Stimulated activated naive CD8-positive, alpha-beta T cell treated with anti-CD3 and anti-CD28 coated beads, Interleukin-15, Interleukin-2, amounts not matched to agents 100 ng/mL and 50 ng/mL, for 24 hours (primary cell): Measurements from ENCODE around the gene GPR176.
A peak's percentile ranks its signal among the peaks of the same experiment; 100 is the strongest.

ENCODE experiments used
- H3K27ac Mint-ChIP-seq: one replicate; pipeline ENCODE4 v1.8.0; 2021; ENCODE audit warnings: mild to moderate bottlenecking, mixed read lengths
- H3K27me3 Mint-ChIP-seq: one replicate; pipeline ENCODE4 v1.8.0; 2021; ENCODE audit warnings: mixed read lengths
- H3K36me3 Mint-ChIP-seq: one replicate; pipeline ENCODE4 v1.8.0; 2021; ENCODE audit warnings: low read depth, mixed read lengths
- H3K4me1 Mint-ChIP-seq: one replicate; pipeline ENCODE4 v1.8.0; 2021; ENCODE audit warnings: low read depth, mixed read lengths
- H3K4me3 Mint-ChIP-seq: one replicate; pipeline ENCODE4 v1.8.0; 2021; ENCODE audit warnings: mild to moderate bottlenecking, mixed read lengths
- H3K9me3 Mint-ChIP-seq: one replicate; pipeline ENCODE4 v1.8.0; 2021; ENCODE audit warnings: mixed read lengths

Gene GPR176

DNA sequence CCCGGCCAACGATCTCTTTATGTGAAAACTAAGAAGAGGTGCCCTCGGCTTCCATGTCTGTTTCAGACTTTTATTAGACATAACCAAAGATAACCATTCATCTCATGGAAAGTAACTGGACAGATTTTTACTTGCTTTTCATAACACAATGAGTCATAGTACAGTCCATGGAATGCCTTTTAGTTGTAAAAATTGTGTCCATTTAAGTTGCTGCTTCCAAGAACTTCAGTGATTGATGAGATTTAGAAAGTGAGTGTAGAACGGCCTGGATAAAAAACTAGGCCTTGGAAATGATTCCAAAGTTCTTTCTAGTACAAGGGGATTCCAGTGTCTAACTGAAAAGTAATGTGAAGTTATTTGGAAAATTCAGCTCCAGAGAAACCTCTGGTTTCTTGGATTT, 24.7 kb upstream of the GPR176 start:
- Mint-ChIP-seq H3K27me3 (no peaks in the 10 kb centered on the region), H3K9me3 (no peaks in the 10 kb centered on the region), H3K4me1 (peaks cover 6% of the 10 kb centered on the region), H3K27ac (no peak overlapping the region), H3K4me3 (no peak overlapping the region), H3K36me3 (peaks cover 47% of the 10 kb centered on the region)

DNA sequence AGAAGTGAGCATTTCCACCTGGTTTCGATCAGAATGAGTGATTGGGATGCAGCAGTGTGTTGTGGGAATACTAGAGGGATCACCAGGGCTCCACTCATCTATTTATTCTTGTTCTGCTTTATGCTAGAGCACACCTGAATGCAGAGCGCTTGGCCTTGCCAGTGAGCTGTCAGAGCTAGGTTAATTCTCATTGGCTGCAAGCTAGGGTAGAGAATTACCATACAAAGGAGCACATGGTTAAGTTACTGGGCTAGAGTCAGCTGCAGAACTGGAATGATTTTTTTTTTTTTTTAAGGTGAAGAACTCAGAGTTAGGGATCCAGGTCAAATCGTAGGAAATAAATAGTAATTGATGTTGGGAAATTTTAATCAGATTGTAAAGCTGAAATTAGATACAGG, 22.7 kb upstream of the GPR176 start:
- no peak overlapping the region for H3K27ac Mint-ChIP-seq
- H3K27me3 Mint-ChIP-seq: no peaks in the 10 kb centered on the region
- no peak overlapping the region for H3K4me3 Mint-ChIP-seq
- peaks cover 54% of the 10 kb centered on the region for H3K36me3 Mint-ChIP-seq
- peaks cover 12% of the 10 kb centered on the region for H3K4me1 Mint-ChIP-seq
- no peaks in the 10 kb centered on the region for H3K9me3 Mint-ChIP-seq

DNA sequence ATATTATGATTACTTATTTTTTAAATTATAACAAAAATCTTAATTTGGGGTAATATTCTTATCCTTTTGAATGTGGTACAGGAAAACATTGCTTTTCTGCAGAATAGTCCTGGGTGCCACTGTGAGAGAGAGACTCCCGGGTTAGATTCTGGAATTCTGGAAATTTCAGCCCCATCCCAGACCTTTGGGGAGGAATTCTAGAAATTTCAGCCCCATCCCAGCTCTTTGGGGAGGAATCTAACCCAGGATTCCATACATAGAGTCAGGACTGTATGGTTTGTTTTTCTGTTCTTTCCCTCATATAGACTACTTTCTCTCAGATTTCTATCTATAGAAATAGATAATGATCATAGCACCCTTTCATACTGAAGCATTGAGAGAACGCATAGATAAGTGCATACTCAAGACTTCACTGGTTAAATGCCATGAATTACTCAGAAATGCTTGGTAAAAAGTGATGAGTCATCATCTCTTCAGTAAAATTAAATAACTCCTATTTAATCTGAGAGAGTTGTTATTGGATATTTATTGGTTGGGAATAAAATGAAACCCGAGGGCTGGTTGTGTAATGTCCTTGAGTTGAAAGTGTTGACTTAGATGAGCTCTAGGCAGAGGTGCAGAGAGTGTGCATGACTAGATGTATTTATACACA, 22.2 kb upstream of the GPR176 start:
- peaks cover 56% of the 10 kb centered on the region for H3K36me3 Mint-ChIP-seq
- H3K4me3 Mint-ChIP-seq: no peak overlapping the region
- H3K27me3 Mint-ChIP-seq: no peaks in the 10 kb centered on the region
- H3K27ac Mint-ChIP-seq: no peak overlapping the region
- H3K9me3 Mint-ChIP-seq: no peaks in the 10 kb centered on the region
- H3K4me1 Mint-ChIP-seq: peaks cover 16% of the 10 kb centered on the region

DNA sequence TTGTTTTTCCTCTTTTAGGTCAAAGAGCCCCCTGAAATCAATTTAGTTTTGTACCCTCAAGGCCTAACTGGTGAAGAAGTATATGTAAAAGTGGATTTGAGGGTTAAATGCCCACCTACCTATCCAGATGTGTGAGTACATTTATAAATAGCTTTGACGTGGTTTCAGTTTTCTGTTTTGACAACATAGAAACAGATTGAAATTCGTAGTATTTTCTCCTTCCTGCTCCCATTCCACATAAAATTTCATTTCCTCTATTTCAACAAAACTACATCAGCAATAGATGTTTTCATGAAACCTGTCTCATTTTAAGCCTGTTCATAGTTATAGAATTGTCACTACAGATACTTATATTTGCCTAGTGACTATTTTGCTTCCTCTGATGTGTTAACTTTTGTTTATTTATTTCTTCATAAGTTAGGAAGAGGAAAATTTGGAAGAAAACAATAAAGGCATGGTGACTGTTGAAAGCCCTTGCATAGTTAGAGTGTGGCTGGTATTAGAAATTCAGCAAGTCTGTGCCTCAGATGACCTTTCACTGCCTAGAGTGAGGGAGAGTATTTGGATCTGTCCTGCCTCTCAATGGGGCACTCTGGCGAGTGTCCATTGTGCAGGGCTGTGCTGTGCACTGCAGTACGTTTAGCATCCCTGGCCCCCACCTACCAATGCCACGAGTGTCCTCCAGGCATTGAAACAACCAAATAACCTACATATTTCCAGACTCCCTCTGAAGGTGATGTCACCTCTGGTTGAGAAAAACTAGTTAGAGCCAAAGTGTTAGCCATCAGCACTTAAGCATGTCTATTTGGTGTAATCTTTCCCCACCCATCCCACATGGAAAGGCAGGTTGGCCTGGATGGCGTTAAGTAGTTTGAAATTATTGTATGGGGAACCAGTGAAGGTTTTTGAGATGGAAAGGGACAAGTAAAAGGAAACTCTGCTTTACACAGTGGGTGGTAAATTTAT, 19.7 kb upstream of the GPR176 start:
- Mint-ChIP-seq H3K27ac (no peak overlapping the region), H3K9me3 (no peaks in the 10 kb centered on the region), H3K4me3 (no peak overlapping the region), H3K4me1 (peaks cover 31% of the 10 kb centered on the region), H3K27me3 (no peaks in the 10 kb centered on the region), H3K36me3 (peaks cover 48% of the 10 kb centered on the region)

DNA sequence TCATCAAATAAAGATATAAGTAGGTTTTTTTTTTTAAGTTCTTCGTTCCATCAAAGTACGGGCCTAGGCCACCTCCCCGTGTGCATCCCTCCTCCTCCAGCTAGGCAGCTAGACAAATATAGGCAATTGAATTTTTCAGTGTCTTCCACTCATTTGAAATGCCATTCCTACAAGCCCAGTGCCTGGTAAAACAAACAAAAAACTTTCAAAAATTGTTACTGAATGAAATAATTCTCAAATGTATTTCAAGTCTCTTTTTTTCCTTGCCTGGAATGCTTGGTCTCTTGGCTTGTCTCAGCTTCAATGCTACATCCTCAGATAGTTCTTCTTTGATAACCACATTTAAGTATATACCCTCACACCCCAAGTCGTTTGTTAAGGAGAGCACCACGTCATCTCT, 17.6 kb upstream of the GPR176 start:
- peak overlapping the region; percentile 32 for H3K4me3 Mint-ChIP-seq
- peaks cover 4% of the 10 kb centered on the region for H3K9me3 Mint-ChIP-seq
- H3K27ac Mint-ChIP-seq: no peak overlapping the region

DNA sequence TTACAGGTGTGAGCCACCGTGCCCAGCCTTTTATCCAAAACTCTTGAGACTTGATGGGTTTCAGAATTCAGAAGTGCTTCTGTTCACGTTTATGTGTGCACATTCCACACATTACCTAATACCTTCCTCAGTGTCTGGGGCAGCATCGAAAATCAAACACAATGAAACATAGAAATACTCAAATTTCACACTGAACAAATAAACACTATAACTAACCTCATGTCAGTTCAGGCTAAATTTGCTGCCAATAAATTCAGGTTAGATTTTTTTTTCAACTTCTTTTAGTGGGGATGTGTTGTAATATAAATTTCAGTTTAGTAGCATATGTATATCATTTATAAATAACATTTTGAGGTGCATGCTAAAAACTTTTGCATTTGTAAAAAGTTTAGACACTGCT, 16.6 kb upstream of the GPR176 start:
- H3K4me3 Mint-ChIP-seq: no peak overlapping the region
- H3K36me3 Mint-ChIP-seq: peaks cover 23% of the 10 kb centered on the region
- peaks cover 48% of the 10 kb centered on the region for H3K4me1 Mint-ChIP-seq
- H3K9me3 Mint-ChIP-seq: peaks cover 6% of the 10 kb centered on the region
- no peak overlapping the region for H3K27ac Mint-ChIP-seq
- H3K27me3 Mint-ChIP-seq: peaks cover 9% of the 10 kb centered on the region

More for the DNA sequence above, 17.6 kb upstream of the GPR176 start:
- peaks cover 47% of the 10 kb centered on the region for H3K4me1 Mint-ChIP-seq
- H3K36me3 Mint-ChIP-seq: peaks cover 29% of the 10 kb centered on the region
- H3K27me3 Mint-ChIP-seq: peaks cover 5% of the 10 kb centered on the region

DNA sequence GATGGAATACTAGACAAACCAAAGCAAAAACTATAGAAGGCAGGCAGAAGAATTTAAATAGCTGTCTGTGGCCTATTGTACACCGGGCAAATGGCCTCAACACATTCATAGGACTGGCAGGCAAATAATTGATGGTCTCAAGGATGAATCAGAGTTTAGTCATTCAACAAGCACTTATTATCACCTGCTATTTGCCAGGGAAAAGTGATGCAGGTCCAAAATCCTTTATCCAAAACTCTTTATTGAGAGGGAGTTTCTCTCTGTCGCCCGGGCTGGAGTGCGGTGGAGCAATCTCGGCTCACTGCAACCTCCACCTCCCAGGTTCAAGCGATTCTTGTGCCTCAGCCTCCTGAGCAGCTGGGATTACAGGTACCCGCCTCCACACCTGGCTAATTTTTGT, 16.1 kb upstream of the GPR176 start:
- Mint-ChIP-seq H3K27ac (no peak overlapping the region), H3K27me3 (peaks cover 13% of the 10 kb centered on the region), H3K4me3 (peak overlapping the region; percentile 6), H3K4me1 (peaks cover 48% of the 10 kb centered on the region), H3K9me3 (peaks cover 6% of the 10 kb centered on the region), H3K36me3 (peaks cover 23% of the 10 kb centered on the region)

DNA sequence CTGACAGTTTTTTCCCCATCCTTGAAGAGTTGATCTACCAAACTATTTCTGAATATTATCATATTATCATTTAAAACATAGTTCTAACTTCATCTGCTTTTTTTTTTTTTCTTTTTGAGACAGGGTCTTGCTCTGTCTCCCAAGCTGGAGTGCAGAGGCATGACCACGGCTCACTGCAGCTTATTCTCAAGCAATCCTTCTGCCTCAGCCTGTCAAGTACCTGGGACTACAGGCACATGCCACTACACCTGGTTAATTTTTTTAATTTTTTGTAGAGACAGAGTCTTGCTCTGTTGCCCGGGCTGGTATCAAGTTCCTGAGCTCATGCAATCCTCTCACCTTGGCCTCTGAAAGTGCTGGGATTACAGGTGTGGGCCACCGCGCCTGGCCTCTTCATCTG, 15.2 kb upstream of the GPR176 start:
- Mint-ChIP-seq H3K4me3 (peak overlapping the region; percentile 99), H3K27ac (no peak overlapping the region), H3K4me1 (peaks cover 48% of the 10 kb centered on the region), H3K36me3 (peaks cover 22% of the 10 kb centered on the region), H3K27me3 (peaks cover 13% of the 10 kb centered on the region), H3K9me3 (peaks cover 6% of the 10 kb centered on the region)

DNA sequence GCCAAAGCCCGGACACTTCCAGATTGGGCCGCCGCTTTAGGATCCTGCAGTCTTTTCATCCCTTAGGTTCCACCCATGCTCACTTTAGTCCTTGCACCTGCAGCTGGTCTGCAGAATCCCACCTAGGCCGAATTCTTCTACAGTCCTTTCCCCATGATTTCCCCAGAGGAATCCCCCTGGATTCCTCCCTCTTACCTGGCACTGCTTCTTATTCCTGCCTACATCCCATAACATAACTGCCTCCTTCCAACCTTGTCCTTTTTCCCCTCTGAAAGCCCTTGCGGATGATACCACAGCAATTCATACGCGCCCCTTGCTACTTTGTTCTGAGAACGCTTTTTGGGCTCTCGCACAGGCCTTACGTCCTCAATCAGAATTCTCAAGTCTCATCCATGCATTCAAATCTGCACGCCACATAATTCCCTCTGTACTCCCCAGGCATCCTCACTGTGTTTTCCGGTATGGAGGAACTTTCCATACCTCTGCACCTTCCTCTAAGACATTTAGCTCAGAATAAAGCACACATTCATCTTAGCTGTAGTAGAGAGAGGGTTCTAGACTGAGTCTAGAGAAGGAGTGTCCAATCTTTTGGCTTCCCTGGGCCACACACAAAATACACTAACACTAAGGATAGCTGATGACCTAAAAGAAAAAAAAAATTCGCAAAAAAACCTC, 14.5 kb upstream of the GPR176 start:
- Mint-ChIP-seq H3K27me3 (peaks cover 15% of the 10 kb centered on the region), H3K27ac (peak overlapping the region; percentile 91), H3K9me3 (peaks cover 6% of the 10 kb centered on the region), H3K4me1 (peaks cover 45% of the 10 kb centered on the region), H3K4me3 (peak overlapping the region; percentile 99), H3K36me3 (peaks cover 15% of the 10 kb centered on the region)

DNA sequence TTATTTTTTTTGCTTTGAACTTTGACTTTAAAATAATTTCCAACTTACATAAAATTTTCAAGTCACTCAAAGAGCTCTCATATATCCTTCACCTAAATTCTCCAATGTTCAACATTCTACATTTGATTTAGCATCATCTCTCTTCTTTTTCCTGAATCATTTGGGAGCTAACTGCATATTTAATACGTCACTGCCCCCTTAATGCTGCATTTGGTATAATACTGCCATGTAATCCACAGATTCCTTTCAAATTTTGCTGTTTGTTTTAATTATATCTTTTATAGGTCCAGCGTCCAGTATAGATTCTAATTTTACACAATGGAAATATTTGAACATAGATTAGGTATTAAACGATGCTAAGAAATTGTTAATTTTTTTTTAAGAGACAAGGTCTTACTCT, 11.5 kb upstream of the GPR176 start:
- Mint-ChIP-seq H3K4me3 (no peak overlapping the region), H3K36me3 (peaks cover 8% of the 10 kb centered on the region), H3K9me3 (peaks cover 6% of the 10 kb centered on the region), H3K27me3 (peaks cover 17% of the 10 kb centered on the region), H3K4me1 (peaks cover 35% of the 10 kb centered on the region), H3K27ac (no peak overlapping the region)

DNA sequence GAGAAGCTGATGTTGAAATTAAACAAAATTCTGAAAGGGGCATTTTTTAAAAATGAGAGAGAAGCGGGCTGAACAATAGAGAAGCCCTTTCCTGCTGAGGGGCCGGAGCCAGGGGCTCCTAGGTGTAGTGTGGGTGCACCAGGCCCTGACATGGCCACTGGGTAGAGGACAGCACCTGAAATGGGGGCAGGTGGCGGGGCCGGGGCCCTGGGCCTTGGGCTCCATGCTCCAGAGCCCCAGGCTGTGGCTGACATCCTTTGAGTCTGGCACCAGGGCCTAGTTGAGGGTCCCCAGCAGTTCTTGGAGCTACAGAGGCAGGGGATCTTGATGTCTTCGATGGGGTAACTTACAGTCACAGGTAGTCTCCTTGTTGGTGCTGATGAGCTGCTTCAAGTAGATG, 6.5 kb upstream of the GPR176 start:
- peaks cover 7% of the 10 kb centered on the region for H3K27me3 Mint-ChIP-seq
- H3K9me3 Mint-ChIP-seq: no peaks in the 10 kb centered on the region
- no peak overlapping the region for H3K27ac Mint-ChIP-seq
- H3K4me1 Mint-ChIP-seq: peaks cover 12% of the 10 kb centered on the region
- H3K36me3 Mint-ChIP-seq: no peaks in the 10 kb centered on the region
- H3K4me3 Mint-ChIP-seq: no peak overlapping the region

DNA sequence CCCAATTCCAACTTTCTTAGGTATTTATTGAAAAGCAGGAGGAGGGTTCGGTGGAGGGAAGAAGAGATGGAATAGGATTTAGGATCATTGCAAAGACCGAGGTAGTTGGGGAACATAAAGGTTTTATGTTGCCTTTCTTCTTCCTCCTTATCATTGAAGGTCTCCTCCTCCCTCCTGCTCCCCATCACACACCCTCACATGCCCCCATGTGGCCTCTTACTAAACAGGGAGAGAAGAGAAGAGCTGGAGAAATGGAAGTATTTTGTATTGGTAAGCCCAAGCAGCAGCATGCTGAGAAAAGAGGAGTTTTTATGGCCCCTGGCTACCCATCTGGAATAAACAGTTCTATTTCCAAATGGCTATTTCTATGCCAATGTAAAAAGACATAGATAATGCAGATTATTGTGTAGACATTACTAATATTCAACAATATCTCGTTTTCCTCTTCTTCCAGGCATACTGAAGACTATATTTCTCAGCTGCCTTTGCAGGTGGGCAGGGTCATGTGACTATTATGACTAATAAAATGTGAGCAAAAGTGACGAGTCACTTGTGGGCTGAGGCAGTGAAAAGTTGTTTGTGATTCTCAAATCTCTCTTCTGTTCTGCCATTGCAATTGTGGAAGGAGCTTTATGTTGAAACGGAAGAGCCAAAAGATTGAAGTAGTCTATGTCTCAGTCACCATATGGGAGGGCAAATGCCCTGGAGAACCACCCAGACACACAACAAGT, 5.2 kb upstream of the GPR176 start:
- Mint-ChIP-seq H3K36me3 (no peaks in the 10 kb centered on the region), H3K9me3 (no peaks in the 10 kb centered on the region), H3K27ac (no peak overlapping the region), H3K27me3 (peaks cover 3% of the 10 kb centered on the region), H3K4me3 (no peak overlapping the region), H3K4me1 (peaks cover 18% of the 10 kb centered on the region)

DNA sequence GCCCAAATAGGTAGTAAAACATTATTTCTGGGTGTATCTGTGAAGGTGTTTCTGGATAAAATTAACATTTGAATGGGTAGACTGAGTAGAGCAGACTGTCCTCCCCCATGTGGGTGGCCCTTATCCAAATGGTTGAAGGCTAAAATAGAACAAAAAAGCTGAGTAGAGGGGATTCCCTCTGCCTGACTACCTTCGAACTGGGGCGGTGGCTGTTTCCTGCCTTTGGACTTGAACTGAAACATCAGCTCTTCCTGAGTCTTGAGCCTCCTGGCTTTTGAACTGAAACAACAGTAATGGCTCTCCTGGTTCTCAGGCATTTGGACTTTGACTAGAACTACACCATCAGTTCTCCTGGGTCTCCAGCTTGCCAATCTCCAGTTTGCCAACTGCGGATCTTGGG, 4.4 kb upstream of the GPR176 start:
- H3K36me3 Mint-ChIP-seq: no peaks in the 10 kb centered on the region
- H3K27ac Mint-ChIP-seq: no peak overlapping the region
- H3K4me3 Mint-ChIP-seq: no peak overlapping the region
- peaks cover 3% of the 10 kb centered on the region for H3K27me3 Mint-ChIP-seq
- no peaks in the 10 kb centered on the region for H3K9me3 Mint-ChIP-seq
- H3K4me1 Mint-ChIP-seq: peaks cover 19% of the 10 kb centered on the region

DNA sequence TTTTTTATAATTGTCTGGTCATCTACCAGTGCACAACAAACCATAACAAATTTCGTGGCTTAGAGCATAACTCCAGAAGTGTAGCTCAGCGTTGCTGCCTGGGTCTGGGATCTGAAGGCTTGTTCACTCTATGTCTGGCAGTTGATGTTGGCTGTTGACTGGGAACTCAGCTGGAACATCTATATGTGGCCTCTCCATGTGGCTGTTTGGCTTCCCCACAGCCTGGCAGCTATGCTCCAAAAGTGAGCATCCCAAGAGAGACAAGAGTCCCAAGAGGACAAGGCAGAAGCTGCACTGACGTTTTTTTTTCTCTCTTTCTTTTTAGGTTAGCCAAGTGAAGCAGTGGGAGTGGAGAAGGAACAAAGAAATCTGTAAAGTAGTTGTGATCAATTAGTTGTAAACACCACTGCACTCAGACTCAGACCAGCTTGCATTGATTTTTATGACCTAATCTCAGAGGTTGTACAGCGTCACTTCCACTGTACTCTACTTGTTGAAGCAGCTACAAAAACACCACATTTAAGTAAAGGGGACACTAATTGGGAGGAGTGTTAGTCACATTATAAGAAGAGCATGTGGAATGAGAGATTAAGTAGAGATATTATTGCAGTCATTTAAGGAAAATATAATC, 2.5 kb upstream of the GPR176 start:
- H3K4me1 Mint-ChIP-seq: peaks cover 31% of the 10 kb centered on the region
- H3K4me3 Mint-ChIP-seq: no peak overlapping the region
- peaks cover 20% of the 10 kb centered on the region for H3K27me3 Mint-ChIP-seq
- no peak overlapping the region for H3K27ac Mint-ChIP-seq
- no peaks in the 10 kb centered on the region for H3K36me3 Mint-ChIP-seq
- H3K9me3 Mint-ChIP-seq: no peaks in the 10 kb centered on the region
